Mucosa of stomach (tissue), 1 donor: Measurements from ENCODE around the gene HAUS8.
A peak's percentile ranks its signal among the peaks of the same experiment; 100 is the strongest.

ENCODE experiments used
- H3K27me3 ChIP-seq: one replicate; pipeline ENCODE4 v1.7.0; 2013; ENCODE audit warnings: mild to moderate bottlenecking, low read length; ENCODE audit not compliant: control insufficient read depth, insufficient read depth
- H3K36me3 ChIP-seq: one replicate; pipeline ENCODE4 v1.7.0; 2013; ENCODE audit warnings: low read length; ENCODE audit not compliant: control insufficient read depth, insufficient read depth
- H3K4me1 ChIP-seq: one replicate; pipeline ENCODE4 v1.7.0; 2013; ENCODE audit warnings: mild to moderate bottlenecking, low read length; ENCODE audit not compliant: control insufficient read depth, insufficient read depth
- H3K4me3 ChIP-seq: one replicate; pipeline ENCODE4 v1.7.0; 2013; ENCODE audit warnings: low read length
- H3K9ac ChIP-seq: one replicate; pipeline ENCODE4 v1.7.0; 2013; ENCODE audit warnings: mild to moderate bottlenecking, low read length, moderate library complexity
- H3K9me3 ChIP-seq: one replicate; pipeline ENCODE4 v1.7.0; 2013; ENCODE audit warnings: mild to moderate bottlenecking, low read length, moderate library complexity; ENCODE audit not compliant: control insufficient read depth
- donor health status: Pancreatic carcinoma.

The HAUS8 gene

DNA sequence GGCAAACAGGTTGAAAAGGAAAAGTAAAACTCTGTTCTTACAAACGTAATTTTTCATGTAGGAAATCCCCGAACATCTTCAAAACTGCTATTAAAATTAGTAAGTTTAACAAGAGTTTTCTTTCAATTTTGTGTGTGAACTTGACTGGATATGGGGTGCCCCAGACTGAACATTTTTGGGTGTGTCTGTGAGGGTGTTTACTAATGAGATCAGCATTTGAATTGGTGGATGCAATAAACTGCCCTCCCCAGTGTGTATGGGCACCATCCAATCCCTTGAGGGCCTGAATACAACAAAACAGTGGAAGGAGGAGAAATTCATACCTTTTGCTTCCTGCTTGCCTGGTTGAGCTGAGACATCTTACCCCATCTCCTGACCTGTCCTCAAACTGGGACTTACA is 11.8 kb downstream of the HAUS8 start:
- no peaks in the 10 kb centered on the region for H3K9me3 ChIP-seq
- H3K36me3 ChIP-seq, result no peaks in the 10 kb centered on the region
- no peaks in the 10 kb centered on the region for H3K4me1 ChIP-seq
- no peak overlapping the region for H3K4me3 ChIP-seq
- H3K27me3 ChIP-seq, result no peaks in the 10 kb centered on the region
- no peak overlapping the region for H3K9ac ChIP-seq

DNA sequence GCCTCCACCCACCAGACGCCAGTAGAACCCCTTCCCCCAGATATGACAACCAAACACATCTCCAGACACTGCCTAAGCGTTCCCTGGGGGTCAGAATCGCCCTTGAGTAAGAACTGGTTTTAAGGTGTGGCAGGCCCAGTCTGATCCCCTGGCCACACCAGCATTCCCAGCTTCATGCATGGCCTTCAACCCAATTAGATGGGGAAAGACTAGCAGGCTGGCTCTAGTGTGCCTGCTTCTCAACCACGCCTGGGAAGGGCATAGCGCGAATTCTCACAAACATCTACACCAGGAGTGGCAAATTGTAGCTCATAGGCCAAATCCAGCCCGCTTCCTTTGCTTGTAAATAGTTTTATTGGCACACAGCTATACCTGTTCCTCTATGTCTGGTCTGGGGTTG is 13.6 kb downstream of the HAUS8 start:
- H3K9ac ChIP-seq, result no peak overlapping the region
- no peaks in the 10 kb centered on the region for H3K27me3 ChIP-seq
- H3K4me3 ChIP-seq, result no peak overlapping the region
- no peaks in the 10 kb centered on the region for H3K36me3 ChIP-seq
- no peaks in the 10 kb centered on the region for H3K4me1 ChIP-seq
- H3K9me3 ChIP-seq, result no peaks in the 10 kb centered on the region

- Histone ChIP-seq H3K27me3 (no peaks in the 10 kb centered on the region), H3K9ac (no peak overlapping the region), H3K36me3 (no peaks in the 10 kb centered on the region), H3K9me3 (no peaks in the 10 kb centered on the region), H3K4me3 (no peak overlapping the region), H3K4me1 (no peaks in the 10 kb centered on the region)
Observed at GRCh38 chr19:17061205-17061604, 14.0 kb downstream of the HAUS8 start.

DNA sequence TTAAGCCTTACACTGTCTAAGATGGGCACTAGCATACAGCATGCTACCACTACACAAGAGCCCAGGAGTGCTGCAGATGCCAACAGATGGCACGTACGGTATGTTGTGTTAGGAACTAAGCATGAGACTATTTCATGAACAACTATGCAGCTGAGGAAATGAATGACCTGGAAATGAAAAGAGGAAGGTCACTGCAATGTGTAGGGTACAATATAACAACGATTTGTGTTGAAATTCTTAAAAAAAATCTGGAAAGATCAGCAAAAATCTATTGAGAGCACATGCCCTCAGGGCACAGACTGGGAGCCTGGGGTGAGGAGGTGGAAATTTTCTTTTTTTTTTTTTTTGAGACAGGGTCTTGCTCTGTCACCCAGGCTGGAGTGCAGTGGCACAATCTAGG is 14.4 kb downstream of the HAUS8 start:
- Histone ChIP-seq H3K36me3 (no peaks in the 10 kb centered on the region), H3K4me3 (no peak overlapping the region), H3K27me3 (no peaks in the 10 kb centered on the region)

DNA sequence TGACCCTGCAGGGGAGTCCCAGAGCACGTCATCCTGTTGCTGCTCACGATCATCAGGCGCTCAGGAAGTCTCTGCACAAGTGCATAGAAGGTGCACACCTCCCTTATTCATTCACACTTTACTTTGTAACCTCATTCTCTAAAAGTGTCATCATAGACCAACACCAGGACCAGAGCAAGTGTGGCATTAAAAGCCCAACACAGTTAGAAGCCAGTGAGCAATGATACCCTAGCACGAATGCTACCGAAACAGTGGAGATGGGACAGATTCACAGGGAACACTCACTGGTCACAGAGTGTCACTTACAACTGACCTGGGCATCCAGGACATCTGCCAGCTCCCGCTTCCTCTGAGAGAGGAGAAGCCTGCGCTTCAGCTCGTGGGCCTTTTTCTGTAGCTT is 17.0 kb downstream of the HAUS8 start:
- no peak overlapping the region for H3K4me3 ChIP-seq
- H3K36me3 ChIP-seq, result peaks cover 3% of the 10 kb centered on the region
- no peaks in the 10 kb centered on the region for H3K27me3 ChIP-seq
- no peaks in the 10 kb centered on the region for H3K4me1 ChIP-seq
- no peak overlapping the region for H3K9ac ChIP-seq
- H3K9me3 ChIP-seq, result no peaks in the 10 kb centered on the region

More for the DNA sequence above, 14.4 kb downstream of the HAUS8 start:
- H3K9ac ChIP-seq, result no peak overlapping the region
- H3K4me1 ChIP-seq, result no peaks in the 10 kb centered on the region
- H3K9me3 ChIP-seq, result no peaks in the 10 kb centered on the region

DNA sequence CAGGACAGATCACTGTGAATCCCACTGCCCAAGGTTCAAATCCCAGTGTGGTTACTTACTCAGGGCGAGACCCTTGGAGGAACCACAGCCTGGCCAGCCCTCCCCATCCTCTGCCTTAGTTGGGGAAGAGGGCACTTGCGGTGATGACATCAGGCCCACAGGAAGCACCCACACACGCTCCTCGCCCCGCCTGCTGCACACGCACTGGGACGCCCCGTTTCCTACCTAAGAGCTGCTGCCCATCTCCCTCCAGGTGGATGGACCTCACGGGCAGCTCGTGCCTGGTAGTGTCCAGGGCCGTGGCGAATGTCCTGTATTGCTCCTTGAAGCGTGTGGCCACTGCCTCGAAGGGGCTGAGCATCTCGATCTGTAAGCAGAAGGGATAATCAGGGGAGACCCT is 19.6 kb downstream of the HAUS8 start:
- Histone ChIP-seq H3K36me3 (peaks cover 3% of the 10 kb centered on the region), H3K4me1 (no peaks in the 10 kb centered on the region), H3K9me3 (no peaks in the 10 kb centered on the region), H3K4me3 (no peak overlapping the region), H3K27me3 (no peaks in the 10 kb centered on the region), H3K9ac (no peak overlapping the region)

GRCh38 chr19:17054746-17055145 is 20.5 kb downstream of the HAUS8 start:
- no peaks in the 10 kb centered on the region for H3K27me3 ChIP-seq
- no peak overlapping the region for H3K9ac ChIP-seq
- H3K4me3 ChIP-seq, result no peak overlapping the region
- peaks cover 3% of the 10 kb centered on the region for H3K36me3 ChIP-seq
- H3K9me3 ChIP-seq, result no peaks in the 10 kb centered on the region
- peaks cover 5% of the 10 kb centered on the region for H3K4me1 ChIP-seq

- Histone ChIP-seq H3K4me1 (peaks cover 12% of the 10 kb centered on the region), H3K9ac (no peak overlapping the region), H3K9me3 (no peaks in the 10 kb centered on the region), H3K4me3 (no peak overlapping the region), H3K36me3 (peaks cover 3% of the 10 kb centered on the region), H3K27me3 (no peaks in the 10 kb centered on the region)
Observed at GRCh38 chr19:17052439-17052838, 22.8 kb downstream of the HAUS8 start.

DNA sequence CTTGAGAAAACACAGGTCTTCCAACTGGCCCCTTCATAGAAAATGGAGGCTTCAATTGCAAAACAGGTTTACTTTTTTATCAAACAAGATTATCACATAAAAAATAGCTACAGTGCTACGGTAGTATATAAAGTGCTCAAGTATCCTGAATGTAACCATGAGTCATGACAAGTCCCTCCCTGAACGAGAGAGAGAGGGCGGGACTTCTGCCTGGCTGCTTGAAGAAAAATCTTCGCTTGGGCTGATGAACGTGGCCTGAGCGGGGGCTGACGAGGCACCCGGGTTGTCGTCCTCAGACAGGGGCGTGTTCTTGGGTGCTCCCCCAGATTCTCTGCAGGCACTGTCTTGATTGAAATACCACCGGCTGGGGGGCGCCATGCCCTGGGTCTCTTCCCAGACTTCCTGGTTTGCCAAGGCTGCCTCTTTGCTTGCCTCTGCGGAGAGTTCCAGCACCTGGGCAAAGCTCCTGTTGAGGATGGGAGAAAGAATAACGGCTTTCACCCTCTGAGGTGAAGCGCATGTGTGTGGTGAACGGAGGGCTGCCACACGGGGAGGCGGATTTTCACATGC is 25.5 kb downstream of the HAUS8 start:
- Histone ChIP-seq H3K36me3 (peaks cover 3% of the 10 kb centered on the region), H3K9me3 (no peaks in the 10 kb centered on the region), H3K4me3 (no peak overlapping the region), H3K27me3 (no peaks in the 10 kb centered on the region), H3K4me1 (peaks cover 12% of the 10 kb centered on the region), H3K9ac (peak overlapping the region; percentile 37)

- peaks cover under 1% of the 10 kb centered on the region for H3K36me3 ChIP-seq
- peaks cover 12% of the 10 kb centered on the region for H3K4me1 ChIP-seq
Observed at GRCh38 chr19:17048885-17049453, 26.3 kb downstream of the HAUS8 start.

GRCh38 chr19:17045907-17046502 is 29.2 kb downstream of the HAUS8 start:
- Histone ChIP-seq H3K4me1 (peaks cover 21% of the 10 kb centered on the region), H3K9ac (no peak overlapping the region), H3K9me3 (no peaks in the 10 kb centered on the region), H3K36me3 (no peaks in the 10 kb centered on the region), H3K27me3 (no peaks in the 10 kb centered on the region), H3K4me3 (no peak overlapping the region)

More at GRCh38 chr19:17048885-17049453, 26.3 kb downstream of the HAUS8 start:
- H3K9ac ChIP-seq, result no peak overlapping the region
- H3K27me3 ChIP-seq, result no peaks in the 10 kb centered on the region
- no peak overlapping the region for H3K4me3 ChIP-seq
- no peaks in the 10 kb centered on the region for H3K9me3 ChIP-seq

- H3K9me3 ChIP-seq, result no peaks in the 10 kb centered on the region
- H3K36me3 ChIP-seq, result no peaks in the 10 kb centered on the region
Observed at GRCh38 chr19:17043744-17044143, 31.5 kb downstream of the HAUS8 start.

More at GRCh38 chr19:17043744-17044143, 31.5 kb downstream of the HAUS8 start:
- H3K27me3 ChIP-seq, result no peaks in the 10 kb centered on the region
- H3K9ac ChIP-seq, result no peak overlapping the region
- no peak overlapping the region for H3K4me3 ChIP-seq
- peaks cover 9% of the 10 kb centered on the region for H3K4me1 ChIP-seq
